Activated CD8-positive, alpha-beta T cell treated with anti-CD3 and anti-CD28 coated beads, Interleukin-2, amount 10 ng/mL, durations not matched to agents 7 days and 5 days (primary cell): ENCODE results near the gene GGA1. TPM values are rescaled to one million over a fixed set of nuclear protein-coding genes. Genes with fewer than 3 reads are reported as not detected.

Experiments
- ATAC-seq: fragments of 150-1000 bp; cut with Tn5 transposase; one replicate; pipeline ENCODE4 v1.10.0; 2021; ENCODE audit warnings: moderate library complexity
- CTCF ChIA-PET: fragments of 350-600 bp; sonication (Branson Sonifier 250); formaldehyde crosslinking; loops from one replicate; lab custom pipeline; 2021; ENCODE audit warnings: antibody characterized with exemption; lab: Charles Lee
- POLR2A ChIA-PET: fragments of 350-600 bp; sonication (Branson Sonifier 250); formaldehyde crosslinking; loops from one replicate; lab custom pipeline; 2021; ENCODE audit warnings: antibody characterized with exemption; lab: Charles Lee
- DNase-seq: peaks from one replicate; pipeline ENCODE4 v3.0.0-alpha.2; 2020
- H3K27ac Mint-ChIP-seq: one replicate; pipeline ENCODE4 v1.8.0; 2021; ENCODE audit warnings: mild to moderate bottlenecking, mixed read lengths
- H3K27me3 Mint-ChIP-seq: one replicate; pipeline ENCODE4 v1.8.0; 2021; ENCODE audit warnings: low read depth, mixed read lengths
- H3K36me3 Mint-ChIP-seq: one replicate; pipeline ENCODE4 v1.8.0; 2021; ENCODE audit warnings: low read depth, mixed read lengths
- H3K4me1 Mint-ChIP-seq: one replicate; pipeline ENCODE4 v1.8.0; 2021; ENCODE audit warnings: low read depth, mixed read lengths
- H3K4me3 Mint-ChIP-seq: one replicate; pipeline ENCODE4 v1.8.0; 2021; ENCODE audit warnings: mild to moderate bottlenecking, mixed read lengths
- H3K9me3 Mint-ChIP-seq: one replicate; pipeline ENCODE4 v1.8.0; 2022; ENCODE audit warnings: mixed read lengths; ENCODE audit not compliant: insufficient read depth
- total RNA-seq, 2 experiments: library from RNA; stranded (reverse); gene quantifications; one replicate each; pipeline ENCODE4 v1.2.3, GENCODE V29; 2021

Gene GGA1
- total RNA-seq, 2 experiments from 2014 or later, result 66.3 to 69.5 TPM

- peaks cover 43% of the 10 kb centered on the region for H3K27me3 Mint-ChIP-seq
- no peak overlapping the region for H3K27ac Mint-ChIP-seq
- H3K36me3 Mint-ChIP-seq, result no peaks in the 10 kb centered on the region
- ChIA-PET POLR2A (interaction anchor here (1.1 to 2.1 kb wide), 2 partner anchors 27 to 42 kb away, joined by 4 to 8 read pairs; no protein-coding TSS in a partner anchor), CTCF (interaction anchor here (0.7 to 15.3 kb wide), 18 partner anchors 9 to 708 kb away, joined by 3 to 493 read pairs (median 12); partner anchors contain the start of genes GGA1, LGALS1, LGALS2 and RAC2)
- no peaks in the 10 kb centered on the region for H3K9me3 Mint-ChIP-seq
- ATAC-seq (no peak), DNase-seq (peak; percentile 29)
- peaks cover 38% of the 10 kb centered on the region for H3K4me1 Mint-ChIP-seq
- H3K4me3 Mint-ChIP-seq, result no peak overlapping the region
Observed at GRCh38 chr22:37565830-37566229, 42.8 kb upstream of the GGA1 start.

GRCh38 chr22:37566329-37566837 lies 42.3 kb upstream of the GGA1 start:
- POLR2A ChIA-PET, result interaction anchor here (0.8 to 2.1 kb wide), 4 partner anchors 9 to 239 kb away, joined by 3 to 8 read pairs (median 6); a partner anchor contains a TSS
- peak; percentile 61 for DNase-seq
- peak overlapping the region; percentile 49 for H3K4me3 Mint-ChIP-seq

GRCh38 chr22:37566903-37567798 lies 41.5 kb upstream of the GGA1 start:
- H3K4me3 Mint-ChIP-seq, result peak overlapping the region; percentile 63
- ChIA-PET POLR2A (interaction anchor here (0.8 to 2.1 kb wide), 8 partner anchors 10 to 238 kb away, joined by 3 to 8 read pairs (median 4); partner anchors contain the start of gene LGALS2), CTCF (interaction anchor here (0.7 to 15.3 kb wide), 53 partner anchors 8 to 710 kb away, joined by 3 to 493 read pairs (median 5); partner anchors contain the start of genes C22orf23, CYTH4, GGA1 and LGALS1)
- H3K27ac Mint-ChIP-seq, result peak overlapping the region; percentile 79
- peaks cover 28% of the 10 kb centered on the region for H3K4me1 Mint-ChIP-seq
- peak; percentile 97 for DNase-seq
- H3K27me3 Mint-ChIP-seq, result peaks cover 36% of the 10 kb centered on the region
- H3K36me3 Mint-ChIP-seq, result no peaks in the 10 kb centered on the region
- ATAC-seq, result peak; percentile 91
- no peaks in the 10 kb centered on the region for H3K9me3 Mint-ChIP-seq

More at GRCh38 chr22:37566329-37566837, 42.3 kb upstream of the GGA1 start:
- ATAC-seq, result peak; percentile 50
- H3K27me3 Mint-ChIP-seq, result peaks cover 38% of the 10 kb centered on the region
- H3K4me1 Mint-ChIP-seq, result peaks cover 34% of the 10 kb centered on the region
- no peaks in the 10 kb centered on the region for H3K9me3 Mint-ChIP-seq
- no peaks in the 10 kb centered on the region for H3K36me3 Mint-ChIP-seq
- CTCF ChIA-PET, result interaction anchor here (0.7 to 15.3 kb wide), 38 partner anchors 9 to 709 kb away, joined by 3 to 493 read pairs (median 7); partner anchors contain the start of genes C22orf23, CYTH4, GGA1 and LGALS1
- H3K27ac Mint-ChIP-seq, result peak overlapping the region; percentile 79

- Mint-ChIP-seq H3K4me3 (no peak overlapping the region), H3K9me3 (no peaks in the 10 kb centered on the region), H3K27ac (no peak overlapping the region), H3K4me1 (peaks cover 24% of the 10 kb centered on the region), H3K27me3 (peaks cover 29% of the 10 kb centered on the region), H3K36me3 (no peaks in the 10 kb centered on the region)
- ChIA-PET CTCF (interaction anchor here (0.6 to 15.3 kb wide), 24 partner anchors 11 to 308 kb away, joined by 3 to 493 read pairs (median 10); partner anchors contain the start of genes CYTH4, GGA1, LGALS2 and PDXP), POLR2A (interaction anchor here (1.0 to 1.9 kb wide), 4 partner anchors 9 to 26 kb away, joined by 3 to 8 read pairs (median 4); partner anchors contain the start of gene LGALS2)
- ATAC-seq, result no peak
- DNase-seq, result no peak
Observed at GRCh38 chr22:37568012-37568411, 40.6 kb upstream of the GGA1 start.

GRCh38 chr22:37568448-37569008 lies 40.1 kb upstream of the GGA1 start:
- DNase-seq (no peak), ATAC-seq (no peak)
- Mint-ChIP-seq H3K36me3 (no peaks in the 10 kb centered on the region), H3K9me3 (no peaks in the 10 kb centered on the region), H3K4me1 (peaks cover 24% of the 10 kb centered on the region), H3K27me3 (peaks cover 26% of the 10 kb centered on the region), H3K27ac (no peak overlapping the region), H3K4me3 (no peak overlapping the region)
- ChIA-PET POLR2A (interaction anchor here (1.0 to 1.5 kb wide), 2 partner anchors 8 to 11 kb away, joined by 3 read pairs; partner anchors contain the start of gene LGALS2), CTCF (interaction anchor here (0.6 to 15.3 kb wide), 8 partner anchors 10 to 252 kb away, joined by 3 to 493 read pairs (median 23); partner anchors contain the start of gene LGALS2)

- POLR2A ChIA-PET, result no interaction called here
- no peak for DNase-seq
- H3K4me1 Mint-ChIP-seq, result peaks cover 24% of the 10 kb centered on the region
- no peaks in the 10 kb centered on the region for H3K36me3 Mint-ChIP-seq
- no peak overlapping the region for H3K27ac Mint-ChIP-seq
- CTCF ChIA-PET, result interaction anchor here (1.3 to 15.3 kb wide), 5 partner anchors 8 to 70 kb away, joined by 3 to 493 read pairs (median 9); no protein-coding TSS in a partner anchor
- no peaks in the 10 kb centered on the region for H3K9me3 Mint-ChIP-seq
- peaks cover 19% of the 10 kb centered on the region for H3K27me3 Mint-ChIP-seq
- no peak for ATAC-seq
- H3K4me3 Mint-ChIP-seq, result no peak overlapping the region
Observed at GRCh38 chr22:37569009-37569920, 39.4 kb upstream of the GGA1 start.

GRCh38 chr22:37569921-37570660 lies 38.5 kb upstream of the GGA1 start:
- Mint-ChIP-seq H3K4me3 (no peak overlapping the region), H3K27ac (no peak overlapping the region), H3K27me3 (peaks cover 19% of the 10 kb centered on the region), H3K36me3 (no peaks in the 10 kb centered on the region), H3K4me1 (peaks cover 22% of the 10 kb centered on the region), H3K9me3 (no peaks in the 10 kb centered on the region)
- ATAC-seq, result no peak
- ChIA-PET CTCF (interaction anchor here (1.0 to 15.3 kb wide), 6 partner anchors 8 to 112 kb away, joined by 3 to 493 read pairs (median 5); no protein-coding TSS in a partner anchor), POLR2A (no interaction called here)
- DNase-seq, result no peak

- POLR2A ChIA-PET, result no interaction called here
- Mint-ChIP-seq H3K4me3 (no peak overlapping the region), H3K36me3 (no peaks in the 10 kb centered on the region), H3K4me1 (peaks cover 22% of the 10 kb centered on the region), H3K27ac (no peak overlapping the region), H3K27me3 (peaks cover 19% of the 10 kb centered on the region), H3K9me3 (no peaks in the 10 kb centered on the region)
- CTCF ChIA-PET, result interaction anchor here (1.0 to 15.3 kb wide), 6 partner anchors 9 to 113 kb away, joined by 3 to 493 read pairs (median 5); no protein-coding TSS in a partner anchor
- ATAC-seq (no peak), DNase-seq (no peak)
Observed at GRCh38 chr22:37570661-37570976, 38.0 kb upstream of the GGA1 start.

- peaks cover 14% of the 10 kb centered on the region for H3K4me1 Mint-ChIP-seq
- H3K9me3 Mint-ChIP-seq, result no peaks in the 10 kb centered on the region
- ChIA-PET POLR2A (no interaction called here), CTCF (interaction anchor here (1.2 to 15.3 kb wide), 4 partner anchors 10 to 114 kb away, joined by 4 to 493 read pairs (median 8); no protein-coding TSS in a partner anchor)
- ATAC-seq, result no peak
- H3K36me3 Mint-ChIP-seq, result no peaks in the 10 kb centered on the region
- peaks cover 16% of the 10 kb centered on the region for H3K27me3 Mint-ChIP-seq
- no peak overlapping the region for H3K4me3 Mint-ChIP-seq
- no peak for DNase-seq
- no peak overlapping the region for H3K27ac Mint-ChIP-seq
Observed at GRCh38 chr22:37571258-37571991, 37.2 kb upstream of the GGA1 start.
